GM06990 (cell line): ENCODE measurements around the gene FOXC2.

Experiments
- DNase-seq: peaks from one replicate; pipeline ENCODE4 v3.0.0-alpha.2; 2011; ENCODE audit not compliant: insufficient read length; ENCODE audit errors: extremely low read depth
- H3K27me3 ChIP-seq: replicated peaks from 2 replicates; pipeline ENCODE4 v1.6.0; 2011; ENCODE audit warnings: low read length; ENCODE audit not compliant: control insufficient read depth, insufficient read depth
- H3K36me3 ChIP-seq: 2 replicates; pipeline ENCODE4 v1.5.1; 2011; ENCODE audit warnings: low read length; ENCODE audit not compliant: control insufficient read depth, insufficient read depth
- H3K4me3 ChIP-seq: replicated peaks from 2 replicates; pipeline ENCODE4 v1.5.1; 2011; ENCODE audit warnings: low read depth, mild to moderate bottlenecking, control low read depth, low read length
- CTCF ChIP-seq: IDR thresholded peaks from 2 replicates; pipeline ENCODE4 v1.5.1; 2011; ENCODE audit warnings: low read length, control low read depth, mild to moderate bottlenecking, inconsistent platforms; ENCODE audit not compliant: insufficient read depth, poor library complexity, severe bottlenecking

The FOXC2 gene

GRCh38 chr16:86609661-86610060, 43.0 kb downstream of the FOXC2 start:
- no peak for TF ChIP-seq CTCF
- no peak overlapping the region for H3K4me3 ChIP-seq
- H3K36me3 ChIP-seq: no peaks in the 10 kb centered on the region
- H3K27me3 ChIP-seq: no peaks in the 10 kb centered on the region
- no peak for DNase-seq

- Histone ChIP-seq H3K36me3 (no peaks in the 10 kb centered on the region), H3K27me3 (no peaks in the 10 kb centered on the region; the same call in 1 of the 2 replicates), H3K4me3 (no peak overlapping the region)
- DNase-seq: no peak
- no peak for TF ChIP-seq CTCF
Observed at GRCh38 chr16:86610779-86611524, 44.3 kb downstream of the FOXC2 start.

- TF ChIP-seq CTCF: no peak
- Histone ChIP-seq H3K4me3 (no peak overlapping the region), H3K36me3 (no peaks in the 10 kb centered on the region), H3K27me3 (no peaks in the 10 kb centered on the region; the same call in 1 of the 2 replicates)
- no peak for DNase-seq
Observed at GRCh38 chr16:86611525-86611855, 44.9 kb downstream of the FOXC2 start.

- Histone ChIP-seq H3K4me3 (no peak overlapping the region), H3K36me3 (no peaks in the 10 kb centered on the region), H3K27me3 (no peaks in the 10 kb centered on the region; the same call in 1 of the 2 replicates)
- DNase-seq: no peak
- no peak for TF ChIP-seq CTCF
Observed at GRCh38 chr16:86611941-86612340, 45.3 kb downstream of the FOXC2 start.

GRCh38 chr16:86614699-86615098, 48.1 kb downstream of the FOXC2 start:
- no peak for TF ChIP-seq CTCF
- no peak overlapping the region for H3K4me3 ChIP-seq
- no peaks in the 10 kb centered on the region for H3K36me3 ChIP-seq
- no peaks in the 10 kb centered on the region; the same call in 1 of the 2 replicates for H3K27me3 ChIP-seq
- no peak for DNase-seq
